C4-2B (cell line): ENCODE data around the gene PRPF40A.

ENCODE experiments used
- ZFX ChIP-seq: fragments of 450-650 bp; IDR thresholded peaks from 2 replicates; pipeline ENCODE4 v1.6.1; 2017
- TF ChIP-seq, protein P1 (sequence below): fragments of 450-650 bp; conservative IDR thresholded peaks from 2 replicates; pipeline ENCODE4 v1.5.1; 2017; ENCODE audit warnings: mild to moderate bottlenecking

- TF ChIP-seq, protein P1, sequence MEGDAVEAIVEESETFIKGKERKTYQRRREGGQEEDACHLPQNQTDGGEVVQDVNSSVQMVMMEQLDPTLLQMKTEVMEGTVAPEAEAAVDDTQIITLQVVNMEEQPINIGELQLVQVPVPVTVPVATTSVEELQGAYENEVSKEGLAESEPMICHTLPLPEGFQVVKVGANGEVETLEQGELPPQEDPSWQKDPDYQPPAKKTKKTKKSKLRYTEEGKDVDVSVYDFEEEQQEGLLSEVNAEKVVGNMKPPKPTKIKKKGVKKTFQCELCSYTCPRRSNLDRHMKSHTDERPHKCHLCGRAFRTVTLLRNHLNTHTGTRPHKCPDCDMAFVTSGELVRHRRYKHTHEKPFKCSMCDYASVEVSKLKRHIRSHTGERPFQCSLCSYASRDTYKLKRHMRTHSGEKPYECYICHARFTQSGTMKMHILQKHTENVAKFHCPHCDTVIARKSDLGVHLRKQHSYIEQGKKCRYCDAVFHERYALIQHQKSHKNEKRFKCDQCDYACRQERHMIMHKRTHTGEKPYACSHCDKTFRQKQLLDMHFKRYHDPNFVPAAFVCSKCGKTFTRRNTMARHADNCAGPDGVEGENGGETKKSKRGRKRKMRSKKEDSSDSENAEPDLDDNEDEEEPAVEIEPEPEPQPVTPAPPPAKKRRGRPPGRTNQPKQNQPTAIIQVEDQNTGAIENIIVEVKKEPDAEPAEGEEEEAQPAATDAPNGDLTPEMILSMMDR = peak; percentile 91
- TF ChIP-seq ZFX = no peak
These were observed 23.6 kb upstream of the PRPF40A start for GRCh38 chr2:152740743-152741328.
